K562 (cell line): Measurements from ENCODE around the gene USP46. TPM values are rescaled to one million over a fixed set of nuclear protein-coding genes. Genes with fewer than 3 reads are reported as not detected.

Source experiments
- ATAC-seq: fragments of 200-7000 bp; cut with Tn5 transposase; 3 replicates; pipeline ENCODE4 v1.9.1; 2020; ENCODE audit warnings: moderate library complexity
- BruUV-seq: library from RNA; stranded (reverse); fragments of 400-500 nt; replicated peaks from 2 replicates; lab custom pipeline; 2021; lab: Mats Ljungman, UMichigan
- CTCF ChIA-PET: fragments of 300-600 bp; formaldehyde crosslinking; extraction: SDS; loops from one replicate; lab custom pipeline; 2021; ENCODE audit warnings: low intra/inter-chr PET ratio; lab: Yijun Ruan, JAX
- POLR2A ChIA-PET: fragments of 300-600, 350-650 bp; sonication (Branson Sonifier 250); formaldehyde crosslinking; extraction: SDS; loops from one replicate; lab custom pipeline; 2021; ENCODE audit warnings: antibody characterized with exemption, inconsistent platforms; lab: Yijun Ruan, JAX
- DNase-seq, 4 experiments: peaks; one replicate each; pipeline versions ENCODE4 v3.0.0 to v3.0.0-alpha.2; 2011 to 2018; ENCODE audit warnings: low spot score in 3 of 4, mixed read lengths in 3 of 4; ENCODE audit errors: extremely low read depth in 1 of 4
- FAIRE-seq: peaks from 2 replicates; lab custom pipeline; 2011; peaks lifted over from hg19 to GRCh38; lab: Jason Lieb, UNC
- H2AFZ ChIP-seq: 2 replicates; pipeline ENCODE4 v1.6.0; 2011; ENCODE audit warnings: low read depth, low read length, control low read depth, inconsistent platforms
- H3K27ac ChIP-seq: fragments of 200-600 bp; 3 replicates; pipeline ENCODE4 v1.8.0; 2011; ENCODE audit warnings: low read depth, mild to moderate bottlenecking, control low read depth, inconsistent platforms, low read length, moderate library complexity, mixed read lengths; ENCODE audit errors: extremely low read depth
- H3K27me3 ChIP-seq, 2 experiments: fragments of 300-600 bp in 1 of 2; 2 replicates in 1 of 2; 3 replicates in 1 of 2; pipeline versions ENCODE4 v1.6.0 to v1.8.0; 2011; ENCODE audit warnings: inconsistent platforms in 2 of 2, low read length in 2 of 2, mild to moderate bottlenecking in 1 of 2, mixed read lengths in 1 of 2, moderate library complexity in 1 of 2; ENCODE audit not compliant: control insufficient read depth in 2 of 2, insufficient read depth in 2 of 2
- H3K36me3 ChIP-seq: fragments of 300-600 bp; 3 replicates; pipeline ENCODE4 v1.8.0; 2011; ENCODE audit warnings: mild to moderate bottlenecking, low read length, inconsistent platforms; ENCODE audit not compliant: control insufficient read depth, insufficient read depth
- H3K4me1 ChIP-seq, 2 experiments: fragments of 200-600 bp in 1 of 2; replicated peaks in 1 of 2; 2 replicates in 1 of 2; 3 replicates in 1 of 2; pipeline versions ENCODE4 v1.5.1 to v1.8.0; 2011; ENCODE audit warnings: inconsistent platforms in 2 of 2, low read length in 2 of 2, mild to moderate bottlenecking in 1 of 2, mixed read lengths in 1 of 2, moderate library complexity in 1 of 2; ENCODE audit not compliant: control insufficient read depth in 2 of 2, insufficient read depth in 2 of 2
- H3K4me2 ChIP-seq: 2 replicates; pipeline ENCODE4 v1.6.1; 2011; ENCODE audit warnings: low read length, control low read depth, inconsistent platforms, mixed read lengths; ENCODE audit not compliant: insufficient read depth
- H3K4me3 ChIP-seq: fragments of 200-600 bp; sonication (generic), shearing (Covaris generic); 2 replicates; pipeline ENCODE4 v1.5.1; 2016; ENCODE audit warnings: control low read depth, inconsistent platforms
- H3K79me2 ChIP-seq: fragments of 200-600 bp; 3 replicates; pipeline ENCODE4 v1.8.0; 2011; ENCODE audit warnings: low read length, inconsistent platforms; ENCODE audit not compliant: control insufficient read depth, insufficient read depth
- H3K9ac ChIP-seq, 2 experiments: 2 replicates each; pipeline versions ENCODE4 v1.6.0 to v1.6.1; 2011; ENCODE audit warnings: low read depth in 2 of 2, low read length in 2 of 2, control low read depth in 1 of 2, inconsistent platforms in 1 of 2, mild to moderate bottlenecking in 1 of 2, mixed read lengths in 1 of 2; ENCODE audit not compliant: insufficient read depth in 1 of 2
- H3K9me1 ChIP-seq: one replicate; pipeline ENCODE4 v1.6.0; 2011; ENCODE audit warnings: inconsistent platforms, mild to moderate bottlenecking, low read length, moderate library complexity; ENCODE audit not compliant: control insufficient read depth, insufficient read depth
- H3K9me3 ChIP-seq: replicated peaks from 2 replicates; pipeline ENCODE4 v1.5.1; 2011; ENCODE audit warnings: low read depth, low read length, inconsistent platforms; ENCODE audit not compliant: control insufficient read depth, insufficient read depth
- H4K20me1 ChIP-seq: replicated peaks from 2 replicates; pipeline ENCODE4 v1.6.1; 2011; ENCODE audit warnings: low read length, inconsistent platforms, mixed read lengths; ENCODE audit not compliant: control insufficient read depth, insufficient read depth
- CC2D1A ChIP-seq: fragments of 450-650 bp; IDR thresholded peaks from 2 replicates; pipeline ENCODE4 v1.6.1; 2017; ENCODE audit warnings: mild to moderate bottlenecking
- HLTF ChIP-seq: fragments of 450-650 bp; IDR thresholded peaks from 2 replicates; pipeline ENCODE4 v1.6.1; 2016
- MCM3 ChIP-seq: fragments of 450-650 bp; IDR thresholded peaks from 2 replicates; pipeline ENCODE4 v1.6.1; 2016
- MTA2 ChIP-seq: fragments of 450-650 bp; IDR thresholded peaks from 2 replicates; pipeline ENCODE4 v1.6.1; 2016; ENCODE audit warnings: low read depth
- ZBTB8A ChIP-seq: fragments of 450-650 bp; IDR thresholded peaks from 2 replicates; pipeline ENCODE4 v1.6.1; 2018; ENCODE audit warnings: mild to moderate bottlenecking, moderate library complexity; ENCODE audit not compliant: partially characterized antibody
- ZSCAN29 ChIP-seq: fragments of 450-650 bp; IDR thresholded peaks from 2 replicates; pipeline ENCODE4 v1.6.1; 2017
- WGBS: fragments of 100-300 bp; shearing (Covaris generic); methylation state at CpG from one replicate; pipeline ENCODE4 v1.1.6; 2016; ENCODE audit warnings: low coverage, mixed read lengths; ENCODE audit not compliant: insufficient coverage; ENCODE audit errors: missing lambda C conversion rate; 5-methylcytosine and 5-hydroxymethylcytosine counted together
- in situ Hi-C: fragments of 300-500 bp; cut with MboI; formaldehyde crosslinking; loops from 4 replicates; pipeline ENCODE4 v1.15.0; 2018; ENCODE audit warnings: inconsistent platforms, mixed read lengths
- intact Hi-C: fragments of 100-400 bp; cut with micrococcal nuclease; formaldehyde crosslinking; loops from 2 replicates; pipeline ENCODE4 v1.14.2; 2022
- polyA plus RNA-seq, 8 experiments: library from polyadenylated mRNA; depleted of rRNA in 4 of 8; stranded (reverse) in 5 of 8; unstranded in 3 of 8; fragments of >200 nt; fragmentation: Nextera tagmentation in 2 of 8; fragmentation: Illumina TruSeq in 1 of 8; extraction: Ambion mirVana in 2 of 8; extraction: Trizol in 1 of 8; gene quantifications; 2 replicates each; pipeline versions ENCODE4 v1.2.1 to v1.2.3, GENCODE V29; 2011 to 2014; ENCODE audit warnings: inconsistent platforms in 1 of 8, missing spikeins in 1 of 8
- total RNA-seq, 7 experiments: library from RNA; depleted of rRNA in 6 of 7; stranded (reverse); fragments of >200 nt in 6 of 7; fragmentation: Illumina TruSeq in 2 of 7; extraction: Trizol in 2 of 7; gene quantifications; 2 replicates each; pipeline versions ENCODE4 v1.2.1 to v1.2.3, GENCODE V29; 2011 to 2021; ENCODE audit warnings: low replicate concordance in 1 of 7
- TF ChIP-seq, protein P1 (sequence below): fragments of 250-450 bp; sonication (Bioruptor Pico); IDR thresholded peaks from 2 replicates; pipeline ENCODE4 v1.4.0; 2020; ENCODE audit warnings: borderline replicate concordance
- TF ChIP-seq, protein P2 (sequence below): sonication (generic); formaldehyde crosslinking; IDR thresholded peaks from 2 replicates; pipeline ENCODE4 v1.9.0; 2022; ENCODE audit warnings: mild to moderate bottlenecking, missing genetic modification reagents
- TF ChIP-seq, protein P3 (sequence below): fragments of 200-600 bp; sonication (generic); IDR thresholded peaks from one replicate; pipeline ENCODE4 v1.6.1; 2012; ENCODE audit warnings: mild to moderate bottlenecking, low read depth, low read length, inconsistent platforms

USP46 gene
- total and polyA plus RNA-seq, 9 of the 15 experiments (the other 6 are each of a cell fraction or from before 2014, with no cell fraction given): 3.0 to 11.7 (median 8.4) TPM

DNA sequence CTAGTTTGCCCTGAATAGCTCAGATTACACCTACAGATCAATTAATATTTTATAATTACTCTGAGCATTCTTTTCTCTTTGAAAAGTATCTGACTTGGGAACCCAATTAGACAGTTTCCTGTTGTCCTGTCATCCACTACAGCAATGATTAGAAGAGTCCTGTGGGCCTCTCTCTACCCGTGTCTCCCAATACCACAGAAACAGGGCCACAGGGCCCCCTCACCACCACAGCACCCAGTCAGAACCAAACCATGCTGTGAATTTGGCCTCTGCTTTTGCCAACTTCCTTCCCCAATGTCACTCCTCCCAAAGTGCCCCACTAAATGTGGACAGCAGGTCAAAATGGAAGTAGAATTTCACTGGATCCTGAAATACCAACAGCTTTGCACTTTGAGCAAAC lies 10.3 kb downstream of the USP46 start:
- CTCF ChIA-PET: no interaction called here
- TF ChIP-seq, protein P1, sequence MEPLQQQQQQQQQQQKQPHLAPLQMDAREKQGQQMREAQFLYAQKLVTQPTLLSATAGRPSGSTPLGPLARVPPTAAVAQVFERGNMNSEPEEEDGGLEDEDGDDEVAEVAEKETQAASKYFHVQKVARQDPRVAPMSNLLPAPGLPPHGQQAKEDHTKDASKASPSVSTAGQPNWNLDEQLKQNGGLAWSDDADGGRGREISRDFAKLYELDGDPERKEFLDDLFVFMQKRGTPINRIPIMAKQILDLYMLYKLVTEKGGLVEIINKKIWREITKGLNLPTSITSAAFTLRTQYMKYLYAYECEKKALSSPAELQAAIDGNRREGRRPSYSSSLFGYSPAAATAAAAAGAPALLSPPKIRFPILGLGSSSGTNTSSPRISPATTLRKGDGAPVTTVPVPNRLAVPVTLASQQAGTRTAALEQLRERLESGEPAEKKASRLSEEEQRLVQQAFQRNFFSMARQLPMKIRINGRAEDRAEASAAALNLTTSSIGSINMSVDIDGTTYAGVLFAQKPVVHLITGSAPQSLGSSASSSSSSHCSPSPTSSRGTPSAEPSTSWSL (CRISPR knock-in tag): no peak
- TF ChIP-seq MCM3 (no peak), CC2D1A (no peak), HLTF (no peak), ZSCAN29 (no peak), ZBTB8A (no peak), MTA2 (no peak)
- TF ChIP-seq, protein P2, sequence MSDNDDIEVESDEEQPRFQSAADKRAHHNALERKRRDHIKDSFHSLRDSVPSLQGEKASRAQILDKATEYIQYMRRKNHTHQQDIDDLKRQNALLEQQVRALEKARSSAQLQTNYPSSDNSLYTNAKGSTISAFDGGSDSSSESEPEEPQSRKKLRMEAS (CRISPR knock-in tag): no peak
- TF ChIP-seq, protein P3, sequence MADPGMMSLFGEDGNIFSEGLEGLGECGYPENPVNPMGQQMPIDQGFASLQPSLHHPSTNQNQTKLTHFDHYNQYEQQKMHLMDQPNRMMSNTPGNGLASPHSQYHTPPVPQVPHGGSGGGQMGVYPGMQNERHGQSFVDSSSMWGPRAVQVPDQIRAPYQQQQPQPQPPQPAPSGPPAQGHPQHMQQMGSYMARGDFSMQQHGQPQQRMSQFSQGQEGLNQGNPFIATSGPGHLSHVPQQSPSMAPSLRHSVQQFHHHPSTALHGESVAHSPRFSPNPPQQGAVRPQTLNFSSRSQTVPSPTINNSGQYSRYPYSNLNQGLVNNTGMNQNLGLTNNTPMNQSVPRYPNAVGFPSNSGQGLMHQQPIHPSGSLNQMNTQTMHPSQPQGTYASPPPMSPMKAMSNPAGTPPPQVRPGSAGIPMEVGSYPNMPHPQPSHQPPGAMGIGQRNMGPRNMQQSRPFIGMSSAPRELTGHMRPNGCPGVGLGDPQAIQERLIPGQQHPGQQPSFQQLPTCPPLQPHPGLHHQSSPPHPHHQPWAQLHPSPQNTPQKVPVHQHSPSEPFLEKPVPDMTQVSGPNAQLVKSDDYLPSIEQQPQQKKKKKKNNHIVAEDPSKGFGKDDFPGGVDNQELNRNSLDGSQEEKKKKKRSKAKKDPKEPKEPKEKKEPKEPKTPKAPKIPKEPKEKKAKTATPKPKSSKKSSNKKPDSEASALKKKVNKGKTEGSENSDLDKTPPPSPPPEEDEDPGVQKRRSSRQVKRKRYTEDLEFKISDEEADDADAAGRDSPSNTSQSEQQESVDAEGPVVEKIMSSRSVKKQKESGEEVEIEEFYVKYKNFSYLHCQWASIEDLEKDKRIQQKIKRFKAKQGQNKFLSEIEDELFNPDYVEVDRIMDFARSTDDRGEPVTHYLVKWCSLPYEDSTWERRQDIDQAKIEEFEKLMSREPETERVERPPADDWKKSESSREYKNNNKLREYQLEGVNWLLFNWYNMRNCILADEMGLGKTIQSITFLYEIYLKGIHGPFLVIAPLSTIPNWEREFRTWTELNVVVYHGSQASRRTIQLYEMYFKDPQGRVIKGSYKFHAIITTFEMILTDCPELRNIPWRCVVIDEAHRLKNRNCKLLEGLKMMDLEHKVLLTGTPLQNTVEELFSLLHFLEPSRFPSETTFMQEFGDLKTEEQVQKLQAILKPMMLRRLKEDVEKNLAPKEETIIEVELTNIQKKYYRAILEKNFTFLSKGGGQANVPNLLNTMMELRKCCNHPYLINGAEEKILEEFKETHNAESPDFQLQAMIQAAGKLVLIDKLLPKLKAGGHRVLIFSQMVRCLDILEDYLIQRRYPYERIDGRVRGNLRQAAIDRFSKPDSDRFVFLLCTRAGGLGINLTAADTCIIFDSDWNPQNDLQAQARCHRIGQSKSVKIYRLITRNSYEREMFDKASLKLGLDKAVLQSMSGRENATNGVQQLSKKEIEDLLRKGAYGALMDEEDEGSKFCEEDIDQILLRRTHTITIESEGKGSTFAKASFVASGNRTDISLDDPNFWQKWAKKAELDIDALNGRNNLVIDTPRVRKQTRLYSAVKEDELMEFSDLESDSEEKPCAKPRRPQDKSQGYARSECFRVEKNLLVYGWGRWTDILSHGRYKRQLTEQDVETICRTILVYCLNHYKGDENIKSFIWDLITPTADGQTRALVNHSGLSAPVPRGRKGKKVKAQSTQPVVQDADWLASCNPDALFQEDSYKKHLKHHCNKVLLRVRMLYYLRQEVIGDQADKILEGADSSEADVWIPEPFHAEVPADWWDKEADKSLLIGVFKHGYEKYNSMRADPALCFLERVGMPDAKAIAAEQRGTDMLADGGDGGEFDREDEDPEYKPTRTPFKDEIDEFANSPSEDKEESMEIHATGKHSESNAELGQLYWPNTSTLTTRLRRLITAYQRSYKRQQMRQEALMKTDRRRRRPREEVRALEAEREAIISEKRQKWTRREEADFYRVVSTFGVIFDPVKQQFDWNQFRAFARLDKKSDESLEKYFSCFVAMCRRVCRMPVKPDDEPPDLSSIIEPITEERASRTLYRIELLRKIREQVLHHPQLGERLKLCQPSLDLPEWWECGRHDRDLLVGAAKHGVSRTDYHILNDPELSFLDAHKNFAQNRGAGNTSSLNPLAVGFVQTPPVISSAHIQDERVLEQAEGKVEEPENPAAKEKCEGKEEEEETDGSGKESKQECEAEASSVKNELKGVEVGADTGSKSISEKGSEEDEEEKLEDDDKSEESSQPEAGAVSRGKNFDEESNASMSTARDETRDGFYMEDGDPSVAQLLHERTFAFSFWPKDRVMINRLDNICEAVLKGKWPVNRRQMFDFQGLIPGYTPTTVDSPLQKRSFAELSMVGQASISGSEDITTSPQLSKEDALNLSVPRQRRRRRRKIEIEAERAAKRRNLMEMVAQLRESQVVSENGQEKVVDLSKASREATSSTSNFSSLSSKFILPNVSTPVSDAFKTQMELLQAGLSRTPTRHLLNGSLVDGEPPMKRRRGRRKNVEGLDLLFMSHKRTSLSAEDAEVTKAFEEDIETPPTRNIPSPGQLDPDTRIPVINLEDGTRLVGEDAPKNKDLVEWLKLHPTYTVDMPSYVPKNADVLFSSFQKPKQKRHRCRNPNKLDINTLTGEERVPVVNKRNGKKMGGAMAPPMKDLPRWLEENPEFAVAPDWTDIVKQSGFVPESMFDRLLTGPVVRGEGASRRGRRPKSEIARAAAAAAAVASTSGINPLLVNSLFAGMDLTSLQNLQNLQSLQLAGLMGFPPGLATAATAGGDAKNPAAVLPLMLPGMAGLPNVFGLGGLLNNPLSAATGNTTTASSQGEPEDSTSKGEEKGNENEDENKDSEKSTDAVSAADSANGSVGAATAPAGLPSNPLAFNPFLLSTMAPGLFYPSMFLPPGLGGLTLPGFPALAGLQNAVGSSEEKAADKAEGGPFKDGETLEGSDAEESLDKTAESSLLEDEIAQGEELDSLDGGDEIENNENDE: no peak
- TF ChIP-seq, all 486 proteins: peak for 0
- Histone ChIP-seq H3K79me2 (0 out of 3 replicates have a peak, but pooled peaks cover 3% of the 10 kb centered on the region), H3K27ac (no peak overlapping the region), H3K9ac (no peak overlapping the region), H3K36me3 (no peaks in the 10 kb centered on the region), H3K4me1 (no peaks in the 10 kb centered on the region), H3K4me3 (no peak overlapping the region), H4K20me1 (no peaks in the 10 kb centered on the region), H3K4me2 (no peak overlapping the region), H3K9me3 (no peaks in the 10 kb centered on the region), H2AFZ (no peak overlapping the region), H3K9me1 (no peaks in the 10 kb centered on the region), H3K27me3 (no peaks in the 10 kb centered on the region)
- FAIRE-seq (no peak), ATAC-seq (no peak), DNase-seq (no peak)
- intact Hi-C loops: no loop called here
- in situ Hi-C loops: no loop called here
- POLR2A ChIA-PET: interaction anchor here (1.8 to 2.2 kb wide), 3 partner anchors 9 to 64 kb away, joined by 3 to 11 read pairs (median 7); partner anchors contain the start of gene USP46
- no TSS peak for BruUV-seq
- 50% methylated on average over 1 of the region's 1 CpG for WGBS
